H1 (cell line): Measurements from ENCODE around the gene DCLRE1A. TPM values are rescaled to one million over a fixed set of nuclear protein-coding genes. Genes with fewer than 3 reads are reported as not detected.

ENCODE experiments used
- EGR1 ChIP-seq: IDR thresholded peaks from 2 replicates; pipeline ENCODE4 v1.6.1; 2011; ENCODE audit warnings: low read depth, low read length, borderline replicate concordance
- HDAC6 ChIP-seq: IDR thresholded peaks from one replicate; pipeline ENCODE4 v1.7.1; 2012; ENCODE audit warnings: low read depth, mild to moderate bottlenecking, inconsistent platforms, low read length, moderate library complexity
- POLR2A ChIP-seq, 2 experiments: IDR thresholded peaks; 1 replicate in 1 of 2; 2 replicates in 1 of 2; pipeline ENCODE4 v1.6.1; 2011; ENCODE audit warnings: low read depth in 2 of 2, low read length in 2 of 2, mild to moderate bottlenecking in 2 of 2; ENCODE audit errors: control extremely low read depth in 1 of 2
- SIN3A ChIP-seq, 2 experiments: IDR thresholded peaks in 1 of 2; conservative IDR thresholded peaks in 1 of 2; 2 replicates each; pipeline ENCODE4 v1.6.1; 2011 to 2012; ENCODE audit warnings: low read length in 2 of 2, improper control_type of control experiment in 1 of 2, low read depth in 1 of 2, mild to moderate bottlenecking in 1 of 2
- polyA plus RNA-seq, 7 experiments: library from polyadenylated mRNA; depleted of rRNA in 3 of 7; stranded (reverse) in 5 of 7; unstranded in 2 of 7; fragments of >200 nt in 5 of 7; fragments of 200-250 nt in 2 of 7; gene quantifications; 1 replicate in 5 of 7; 2 replicates in 1 of 7; 4 replicates in 1 of 7; pipeline versions ENCODE4 v1.2.1 to v1.2.3, GENCODE V29; 2011 to 2013; ENCODE audit warnings: missing spikeins in 2 of 7, mixed read lengths in 2 of 7
- total RNA-seq: library from RNA; stranded (reverse); fragmentation: NEBNext Ultra II Directional; extraction: Animal tissue kit (Norgen Biotek cat#: 25700); gene quantifications from 2 replicates; pipeline ENCODE4 v1.2.1, GENCODE V29; 2021

Gene DCLRE1A
- total and polyA plus RNA-seq, 2 of the 8 experiments (the other 6 are each of a cell fraction or from before 2014, with no cell fraction given), result 8.1 to 10.1 TPM

- TF ChIP-seq SIN3A (conservative IDR thresholded peaks at IDR 0.05 in 1 of 2, IDR thresholded peaks at IDR 0.05 in 1 of 2; ENCODE audit: low read depth in 1 of 2, low read length in 2 of 2), result no peak
- no peak for TF ChIP-seq HDAC6
- TF ChIP-seq EGR1, result no peak
- no peak for TF ChIP-seq POLR2A (IDR thresholded peaks at IDR 0.05; ENCODE audit: control extremely low read depth in 1 of 2, low read depth in 2 of 2, low read length in 2 of 2)
- TF ChIP-seq, all 59 proteins: peak for 0
These were observed 15.9 kb upstream of the DCLRE1A start (continued) for GRCh38 chr10:113869789-113870188.
